Measurements from ENCODE around the gene SLC9C1.
A peak's percentile ranks its signal among the peaks of the same experiment; 100 is the strongest.

SLC9C1 gene

GRCh38 chr3:112175037-112175436, 119.0 kb downstream of the SLC9C1 start:
- no peak for DNase-seq (ENCODE audit: low spot score)
- no peak for TF ChIP-seq CTCF (IDR thresholded peaks at IDR 0.05; ENCODE audit: borderline replicate concordance, control extremely low read depth, extremely low read depth, insufficient read depth, missing control alignments)
- in situ Hi-C loops (cut with MboI; ENCODE audit: low sequenced_read_pairs, unreplicated experiment): no loop called here

GRCh38 chr3:112171144-112171543, 122.9 kb downstream of the SLC9C1 start:
- in situ Hi-C loops (cut with MboI; ENCODE audit: low sequenced_read_pairs, unreplicated experiment): no loop called here
- DNase-seq (ENCODE audit: low spot score): no peak
- no peak for TF ChIP-seq CTCF (IDR thresholded peaks at IDR 0.05; ENCODE audit: borderline replicate concordance, control extremely low read depth, extremely low read depth, insufficient read depth, missing control alignments)

GRCh38 chr3:112170046-112170445, 124.0 kb downstream of the SLC9C1 start:
- no peak for TF ChIP-seq CTCF (IDR thresholded peaks at IDR 0.05; ENCODE audit: borderline replicate concordance, control extremely low read depth, extremely low read depth, insufficient read depth, missing control alignments)
- in situ Hi-C loops (cut with MboI; ENCODE audit: low sequenced_read_pairs, unreplicated experiment): no loop called here

GRCh38 chr3:112167758-112168157, 126.3 kb downstream of the SLC9C1 start:
- in situ Hi-C loops (cut with MboI; ENCODE audit: low sequenced_read_pairs, unreplicated experiment): no loop called here
- DNase-seq (ENCODE audit: low spot score): peak; percentile 60
- no peak for TF ChIP-seq CTCF (IDR thresholded peaks at IDR 0.05; ENCODE audit: borderline replicate concordance, control extremely low read depth, extremely low read depth, insufficient read depth, missing control alignments)

More at GRCh38 chr3:112170046-112170445, 124.0 kb downstream of the SLC9C1 start:
- DNase-seq (ENCODE audit: low spot score): no peak

- DNase-seq (ENCODE audit: low spot score): no peak
- TF ChIP-seq CTCF (IDR thresholded peaks at IDR 0.05; ENCODE audit: borderline replicate concordance, control extremely low read depth, extremely low read depth, insufficient read depth, missing control alignments): no peak
- in situ Hi-C loops (cut with MboI; ENCODE audit: low sequenced_read_pairs, unreplicated experiment): loop anchor here (25.0 kb wide), 1 partner anchor 838 kb away; the partner anchor contains the start of genes CD200R1 and GTPBP8
These were observed 144.9 kb downstream of the SLC9C1 start for GRCh38 chr3:112149136-112149535.

- DNase-seq (ENCODE audit: low spot score): no peak
- in situ Hi-C loops (cut with MboI; ENCODE audit: low sequenced_read_pairs, unreplicated experiment): loop anchor here (25.0 kb wide), 1 partner anchor 844 kb away; the partner anchor contains the start of genes CD200R1 and GTPBP8
- TF ChIP-seq CTCF (IDR thresholded peaks at IDR 0.05; ENCODE audit: borderline replicate concordance, control extremely low read depth, extremely low read depth, insufficient read depth, missing control alignments): no peak
These were observed 150.3 kb downstream of the SLC9C1 start for GRCh38 chr3:112143689-112144088.
